ENCODE results near the gene DAB2IP. TPM values are rescaled to one million over a fixed set of nuclear protein-coding genes. Genes with fewer than 3 reads are reported as not detected.

DAB2IP gene
- total and polyA plus RNA-seq, 4 donors, result 2.3 to 13.1 (median 5.4) TPM

- WGBS, result 97% methylated on average over 5 of the region's 5 CpGs
- H3K36me3 ChIP-seq (ENCODE audit: control insufficient read depth in 4 of 4, insufficient read depth in 3 of 4, low read depth in 1 of 4, low read length in 3 of 4), result no peaks in the 10 kb centered on the region
- peaks cover 8 to 26% (median 21%) of the 10 kb centered on the region in 4 donors for H3K4me1 ChIP-seq (ENCODE audit: control insufficient read depth in 4 of 4, insufficient read depth in 4 of 4, low read length in 3 of 4)
- no peak overlapping the region for H3K27ac ChIP-seq (ENCODE audit: low read depth in 1 of 2, low read length in 2 of 2)
- no peaks in the 10 kb centered on the region for H3K9me3 ChIP-seq (ENCODE audit: control insufficient read depth in 4 of 4, low read length in 3 of 4)
- TF ChIP-seq EGR1 (IDR thresholded peaks at IDR 0.05; ENCODE audit: low read depth in 2 of 2), result no peak
- TF ChIP-seq MAX (IDR thresholded peaks at IDR 0.05), result no peak
- no peak for TF ChIP-seq NR2F2 (IDR thresholded peaks at IDR 0.05)
- TF ChIP-seq TAF1 (conservative IDR thresholded peaks at IDR 0.05), result no peak
- no peak for TF ChIP-seq HNF4G (IDR thresholded peaks at IDR 0.05)
- TF ChIP-seq YY1 (IDR thresholded peaks at IDR 0.05), result no peak
- TF ChIP-seq RXRA (IDR thresholded peaks at IDR 0.05), result no peak
- TF ChIP-seq SP1 (IDR thresholded peaks at IDR 0.05), result no peak
- no peak for TF ChIP-seq REST (IDR thresholded peaks at IDR 0.05)
- no peak for TF ChIP-seq HNF4A (conservative IDR thresholded peaks at IDR 0.05)
- H3K27me3 ChIP-seq (ENCODE audit: control insufficient read depth in 4 of 4, insufficient read depth in 4 of 4, low read length in 3 of 4), result no peaks in the 10 kb centered on the region
- DNase-seq (ENCODE audit: low spot score), result no peak
- H3K9ac ChIP-seq (ENCODE audit: low read depth in 1 of 2, low read length in 2 of 2), result no peak overlapping the region
- no peak overlapping the region for H3K4me3 ChIP-seq (ENCODE audit: low read depth in 1 of 3, low read length in 3 of 3)
Observed at GRCh38 chr9:121648172-121648571, 3.3 kb upstream of the DAB2IP start.

GRCh38 chr9:121648799-121649198 lies 2.6 kb upstream of the DAB2IP start:
- Histone ChIP-seq H3K4me3 (ENCODE audit: low read depth in 1 of 3, low read length in 3 of 3) (no peak overlapping the region), H3K27me3 (ENCODE audit: control insufficient read depth in 4 of 4, insufficient read depth in 4 of 4, low read length in 3 of 4) (no peaks in the 10 kb centered on the region), H3K9me3 (ENCODE audit: control insufficient read depth in 4 of 4, low read length in 3 of 4) (no peaks in the 10 kb centered on the region), H3K9ac (ENCODE audit: low read depth in 1 of 2, low read length in 2 of 2) (no peak overlapping the region), H3K27ac (ENCODE audit: low read depth in 1 of 2, low read length in 2 of 2) (no peak overlapping the region), H3K4me1 (ENCODE audit: control insufficient read depth in 4 of 4, insufficient read depth in 4 of 4, low read length in 3 of 4) (peaks cover 8 to 31% (median 21%) of the 10 kb centered on the region in 4 donors), H3K36me3 (ENCODE audit: control insufficient read depth in 4 of 4, insufficient read depth in 3 of 4, low read depth in 1 of 4, low read length in 3 of 4) (no peaks in the 10 kb centered on the region)
- DNase-seq (ENCODE audit: low spot score), result no peak
- WGBS, result 91% methylated on average over 9 of the region's 9 CpGs
- TF ChIP-seq MAX (IDR thresholded peaks at IDR 0.05), result no peak
- TF ChIP-seq SP1 (IDR thresholded peaks at IDR 0.05), result no peak
- no peak for TF ChIP-seq TAF1 (conservative IDR thresholded peaks at IDR 0.05)
- no peak for TF ChIP-seq CTCF (IDR thresholded peaks at IDR 0.05; ENCODE audit: low read depth, low read length, missing input control)
- no peak for TF ChIP-seq FOXA2 (IDR thresholded peaks at IDR 0.05)
- no peak for TF ChIP-seq EGR1 (IDR thresholded peaks at IDR 0.05; ENCODE audit: low read depth in 2 of 2)
- no peak for TF ChIP-seq YY1 (IDR thresholded peaks at IDR 0.05)
- TF ChIP-seq ATF3 (IDR thresholded peaks at IDR 0.05), result no peak

Data from liver (tissue), 9 donors.